GM18526 (cell line): ENCODE measurements around the gene MACROD2.

Experiments
- POLR2A ChIP-seq: IDR thresholded peaks from 3 replicates; pipeline ENCODE4 v1.6.1; 2011; ENCODE audit not compliant: insufficient read length; ENCODE audit errors: extremely low read depth

The MACROD2 gene

DNA sequence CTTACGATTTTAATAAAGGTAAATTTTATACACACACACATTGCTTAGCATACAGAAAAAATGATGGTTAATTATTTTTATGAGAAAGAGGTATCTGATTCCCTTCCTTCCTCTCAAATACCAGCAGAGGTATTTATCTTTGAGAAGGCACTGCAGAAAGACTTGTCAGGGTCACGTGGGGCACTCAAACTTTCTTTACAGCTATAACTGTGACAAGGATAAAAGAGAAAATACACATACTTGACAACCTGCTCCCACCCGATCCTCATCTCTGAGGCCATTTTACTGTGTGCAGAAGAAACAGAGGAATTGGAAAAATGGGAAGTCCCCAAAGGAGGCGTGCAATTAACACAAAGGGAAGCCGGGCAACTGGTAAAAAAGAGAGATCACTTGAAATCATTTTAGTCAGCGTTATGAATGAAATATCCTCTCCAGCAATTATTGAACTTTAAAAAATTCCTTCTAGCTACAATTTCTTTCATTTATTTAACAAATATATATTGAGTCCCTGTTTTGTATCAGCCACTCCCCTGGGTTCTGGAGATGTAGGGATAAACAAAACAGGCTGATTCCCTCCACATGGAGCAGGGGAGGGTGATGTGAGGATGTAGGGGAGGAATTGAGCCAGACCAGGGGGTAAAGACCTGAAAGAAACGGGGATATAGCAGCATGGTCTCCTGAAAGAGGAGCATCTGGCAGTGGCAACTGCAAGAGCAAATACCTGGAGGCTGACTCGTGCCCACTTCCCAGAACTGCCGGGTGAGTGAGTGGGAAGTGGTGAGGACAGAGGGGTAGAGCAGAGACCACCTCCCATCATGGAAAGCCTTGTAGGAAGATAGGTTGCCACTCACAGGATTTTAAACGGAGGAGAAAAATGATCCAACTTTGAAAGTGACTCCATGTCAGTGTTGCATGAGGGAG, 2067.6 kb downstream of the MACROD2 start:
- TF ChIP-seq POLR2A, result no peak

DNA sequence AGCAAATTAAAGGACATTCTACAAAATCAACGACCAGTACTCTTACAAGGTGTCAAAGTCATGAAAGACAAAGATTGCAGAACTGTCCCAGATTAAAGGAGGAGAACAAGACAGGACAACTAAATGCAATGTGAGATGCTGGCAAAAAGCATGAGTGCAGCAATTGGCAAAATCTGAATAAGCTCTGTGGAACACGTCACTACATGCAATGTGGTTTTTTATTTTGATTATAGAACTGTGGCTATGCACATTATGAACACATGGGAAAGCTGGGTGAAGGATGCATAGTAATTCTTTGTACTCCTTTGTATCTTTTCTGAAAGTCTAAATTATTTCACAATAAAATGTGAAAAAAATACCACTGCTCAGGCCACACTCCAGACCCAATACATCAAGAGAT, 2068.6 kb downstream of the MACROD2 start:
- no peak for TF ChIP-seq POLR2A

- TF ChIP-seq POLR2A, result no peak
These were observed 2069.8 kb downstream of the MACROD2 start for GRCh38 chr20:16064989-16065707.

DNA sequence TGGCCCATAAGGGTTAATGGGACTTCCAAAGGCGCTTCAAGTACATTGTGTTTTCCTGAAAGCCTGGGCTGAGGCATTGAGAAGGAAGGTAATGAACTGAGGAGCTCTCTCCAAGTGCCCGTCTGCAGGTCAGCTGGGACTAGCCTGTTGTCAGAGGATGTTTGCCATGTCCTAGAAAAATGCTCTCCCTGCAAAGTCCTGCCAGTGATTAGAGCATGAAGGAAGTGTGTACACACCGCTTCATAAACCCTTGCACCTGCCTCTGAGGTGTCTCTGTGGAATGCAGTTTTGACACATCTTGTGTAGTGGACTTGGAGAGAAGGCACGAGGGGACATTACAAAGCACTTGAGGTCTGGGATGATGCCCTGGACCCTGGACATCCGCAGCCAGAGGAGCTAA, 2071.3 kb downstream of the MACROD2 start:
- no peak for TF ChIP-seq POLR2A

- TF ChIP-seq POLR2A, result no peak
These were observed 2074.2 kb downstream of the MACROD2 start for GRCh38 chr20:16069389-16070010.

- no peak for TF ChIP-seq POLR2A
These were observed 2076.9 kb downstream of the MACROD2 start for GRCh38 chr20:16072220-16072619.

DNA sequence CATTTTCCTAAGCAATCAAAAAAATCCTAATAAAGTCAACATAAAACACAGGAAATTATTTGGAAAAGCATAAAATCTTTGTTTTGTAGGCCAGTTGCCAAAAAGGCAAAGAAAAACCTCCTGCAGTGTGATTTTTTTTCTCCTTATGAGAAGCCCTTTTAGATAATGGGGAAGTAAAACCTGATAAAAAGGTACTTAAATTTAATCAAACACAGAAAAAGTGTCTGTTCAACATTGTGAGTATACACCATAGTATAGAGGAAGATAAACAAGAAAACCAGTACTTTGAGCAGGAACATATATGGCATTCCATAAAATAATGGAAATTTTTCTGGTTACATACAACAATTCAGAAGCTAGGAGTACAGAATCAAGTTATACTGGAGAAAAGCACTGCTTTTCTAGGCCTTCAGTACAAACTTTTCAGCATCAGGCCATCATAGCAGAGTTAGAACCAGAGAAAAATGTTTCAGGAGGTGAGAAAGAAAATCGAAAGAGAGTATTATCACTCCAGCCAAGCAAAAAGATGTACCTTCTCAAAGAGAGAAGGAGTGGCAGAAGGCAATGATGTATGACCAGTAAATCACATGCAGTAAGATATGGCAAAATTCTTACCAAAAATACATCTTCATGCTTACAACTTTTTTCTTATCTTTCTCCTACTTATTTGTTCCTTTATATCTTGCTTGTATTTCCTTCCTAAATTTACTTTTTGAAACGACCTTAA, 2083.0 kb downstream of the MACROD2 start:
- TF ChIP-seq POLR2A, result no peak

DNA sequence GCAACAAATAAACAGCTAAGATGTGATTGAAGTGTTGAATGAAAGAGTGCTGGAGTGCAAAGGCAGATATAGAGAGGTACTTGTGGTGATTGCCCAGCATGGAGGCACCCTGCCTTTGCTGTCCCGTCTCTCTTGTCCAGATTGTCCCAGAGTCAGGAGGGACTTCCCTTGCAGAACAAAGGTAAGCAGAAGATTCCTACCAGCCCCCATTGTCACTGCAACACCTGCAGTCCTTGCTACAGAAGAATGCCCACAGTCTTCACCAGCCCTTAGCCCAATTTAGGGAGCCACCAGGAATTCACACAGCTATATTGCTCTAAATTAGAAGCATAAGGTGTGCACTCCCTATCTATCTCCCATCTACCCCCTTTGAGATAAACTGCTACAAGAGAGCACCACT, 2086.1 kb downstream of the MACROD2 start:
- TF ChIP-seq POLR2A, result no peak

GRCh38 chr20:16082051-16082550, 2086.8 kb downstream of the MACROD2 start:
- no peak for TF ChIP-seq POLR2A

GRCh38 chr20:16083639-16084280, 2088.4 kb downstream of the MACROD2 start:
- no peak for TF ChIP-seq POLR2A

- no peak for TF ChIP-seq POLR2A
These were observed 2099.9 kb downstream of the MACROD2 start for GRCh38 chr20:16095226-16095625.

DNA sequence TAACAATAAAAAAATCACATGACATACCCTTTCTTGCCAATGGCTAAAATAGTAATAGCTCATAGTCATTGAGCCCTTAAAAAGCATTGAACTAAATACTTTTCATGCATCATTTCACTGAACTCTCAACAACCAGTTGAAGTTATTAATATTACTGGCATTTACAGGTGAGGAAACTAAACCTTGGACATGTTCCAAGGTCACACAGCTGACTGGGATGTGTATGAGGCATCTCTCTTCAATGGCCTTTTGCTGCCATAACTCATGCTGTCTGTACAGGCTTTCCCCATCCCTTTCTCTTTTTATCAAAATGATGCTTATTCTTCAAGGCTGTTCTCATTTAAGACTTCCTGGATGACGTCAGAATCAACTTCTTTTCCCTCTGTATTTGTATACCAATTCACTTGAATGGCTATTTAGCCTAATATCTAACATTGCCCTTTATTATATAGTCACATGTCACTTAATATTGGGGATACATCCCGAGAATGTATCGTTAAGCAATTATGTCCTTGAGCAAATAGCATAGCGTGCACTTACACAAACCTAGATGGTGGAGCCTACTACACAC, 2101.5 kb downstream of the MACROD2 start:
- no peak for TF ChIP-seq POLR2A

DNA sequence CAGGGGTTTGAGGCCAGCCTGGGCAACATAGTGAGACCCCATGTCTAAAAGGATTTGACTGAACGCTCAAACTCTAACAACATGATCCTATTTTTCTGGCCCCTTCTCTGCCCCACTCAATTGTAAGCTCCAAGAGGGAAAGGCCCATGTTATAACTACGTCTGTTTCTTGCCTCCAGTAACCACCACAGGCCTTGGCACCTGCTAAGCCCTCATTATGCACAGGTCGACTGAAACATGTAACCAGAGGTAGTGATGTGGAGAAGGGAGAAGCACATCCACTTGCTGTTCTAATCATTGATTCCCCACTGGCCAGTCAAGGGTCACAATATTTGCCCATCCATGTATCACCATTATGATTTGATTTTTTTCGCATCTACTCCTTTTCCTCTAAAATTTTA, 2102.5 kb downstream of the MACROD2 start:
- TF ChIP-seq POLR2A, result no peak

- no peak for TF ChIP-seq POLR2A
These were observed 2103.7 kb downstream of the MACROD2 start for GRCh38 chr20:16098890-16099639.

- TF ChIP-seq POLR2A, result no peak
These were observed 2104.8 kb downstream of the MACROD2 start for GRCh38 chr20:16100111-16100510.
